Measurements from ENCODE around the gene EHMT1.

Gene EHMT1

GRCh38 chr9:137745541-137745991 lies 126.8 kb downstream of the EHMT1 start:
- TF ChIP-seq CTCF (conservative IDR thresholded peaks at IDR 0.05; ENCODE audit: low read length): no peak
- H3K4me3 ChIP-seq (ENCODE audit: low read length): no peak overlapping the region
- DNase-seq (ENCODE audit: low read depth): no peak

GRCh38 chr9:137748311-137748710 lies 129.5 kb downstream of the EHMT1 start:
- no peak for DNase-seq (ENCODE audit: low read depth)
- TF ChIP-seq CTCF (conservative IDR thresholded peaks at IDR 0.05; ENCODE audit: low read length): no peak
- no peak overlapping the region for H3K4me3 ChIP-seq (ENCODE audit: low read length)

- no peak for TF ChIP-seq CTCF (conservative IDR thresholded peaks at IDR 0.05; ENCODE audit: low read length)
- H3K4me3 ChIP-seq (ENCODE audit: low read length): no peak overlapping the region
- DNase-seq (ENCODE audit: low read depth): no peak
Measured at GRCh38 chr9:137748741-137749140, 129.9 kb downstream of the EHMT1 start.

GRCh38 chr9:137749511-137749910 lies 130.7 kb downstream of the EHMT1 start:
- no peak for DNase-seq (ENCODE audit: low read depth)
- H3K4me3 ChIP-seq (ENCODE audit: low read length): no peak overlapping the region
- TF ChIP-seq CTCF (conservative IDR thresholded peaks at IDR 0.05; ENCODE audit: low read length): no peak

DNA sequence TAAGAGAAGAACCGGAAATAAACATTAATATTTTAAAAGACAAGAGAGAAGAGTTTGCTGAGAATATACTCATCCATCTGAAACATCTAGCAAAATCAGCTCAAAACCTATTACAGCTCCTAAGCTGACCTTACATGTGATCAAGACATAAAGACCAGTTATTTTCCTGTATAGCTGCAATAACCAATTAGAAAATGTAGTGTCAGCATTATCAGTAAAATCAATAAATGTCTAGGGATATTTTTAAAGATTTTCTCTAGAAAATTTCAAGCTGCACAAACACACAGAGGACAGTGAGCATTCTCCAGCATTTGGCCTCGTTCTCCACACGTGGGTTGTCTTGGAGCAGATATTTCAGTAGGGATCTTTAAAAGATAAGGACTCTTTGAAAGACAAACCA lies 131.2 kb downstream of the EHMT1 start:
- no peak for DNase-seq (ENCODE audit: low read depth)
- TF ChIP-seq CTCF (conservative IDR thresholded peaks at IDR 0.05; ENCODE audit: low read length): no peak
- H3K4me3 ChIP-seq (ENCODE audit: low read length): no peak overlapping the region

- no peak for DNase-seq (ENCODE audit: low read depth)
- no peak overlapping the region for H3K4me3 ChIP-seq (ENCODE audit: low read length)
- no peak for TF ChIP-seq CTCF (conservative IDR thresholded peaks at IDR 0.05; ENCODE audit: low read length)
Measured at GRCh38 chr9:137750566-137750965, 131.8 kb downstream of the EHMT1 start.

DNA sequence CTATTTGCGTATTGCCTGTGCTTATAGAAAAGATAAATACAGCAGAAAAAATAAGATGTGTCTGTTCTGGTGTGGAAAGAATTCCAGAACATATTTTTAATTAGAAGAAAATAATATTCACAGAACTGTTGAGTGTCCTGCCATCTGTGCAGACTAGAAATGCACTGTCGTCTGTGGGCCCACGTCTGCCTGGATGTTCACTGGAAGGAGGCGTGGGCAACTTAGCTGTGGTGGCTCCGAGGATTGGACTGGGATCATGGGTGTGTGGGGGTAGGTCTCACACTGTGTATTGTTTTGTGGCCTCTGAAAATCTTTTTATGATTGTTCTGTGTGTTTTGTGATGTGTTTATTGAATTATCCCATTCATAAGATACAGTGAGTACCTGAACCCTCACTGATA lies 132.8 kb downstream of the EHMT1 start:
- no peak for TF ChIP-seq CTCF (conservative IDR thresholded peaks at IDR 0.05; ENCODE audit: low read length)
- no peak overlapping the region for H3K4me3 ChIP-seq (ENCODE audit: low read length)
- DNase-seq (ENCODE audit: low read depth): no peak
